Common myeloid progenitor, CD34-positive (primary cell): ENCODE measurements around the gene NMRK2.

ENCODE experiments used
- CTCF ChIA-PET: fragments of 350-600 bp; sonication (Branson Sonifier 250); formaldehyde crosslinking; loops from one replicate; lab custom pipeline; 2021; ENCODE audit warnings: antibody characterized with exemption; lab: Charles Lee
- POLR2A ChIA-PET: fragments of 350-600 bp; sonication (Branson Sonifier 250); formaldehyde crosslinking; loops from one replicate; lab custom pipeline; 2021; ENCODE audit warnings: antibody characterized with exemption; lab: Charles Lee
- DNase-seq, 3 donors: peaks; one replicate each; pipeline versions ENCODE4 v3.0.0 to v3.0.0-alpha.2; 2013
- H3K27ac ChIP-seq, 2 experiments: 1 replicate in 1 of 2; 2 replicates in 1 of 2; pipeline ENCODE4 v1.7.0; 2013; ENCODE audit warnings: inconsistent platforms in 2 of 2, low read length in 2 of 2, mild to moderate bottlenecking in 2 of 2, low read depth in 1 of 2, moderate library complexity in 1 of 2; ENCODE audit not compliant: severe bottlenecking in 2 of 2, insufficient read depth in 1 of 2, poor library complexity in 1 of 2
- H3K27me3 ChIP-seq, 5 experiments: replicated peaks in 2 of 5; 1 replicate in 3 of 5; 2 replicates in 2 of 5; pipeline versions ENCODE4 v1.6.1 to v1.7.0; 2013; ENCODE audit warnings: low read length in 4 of 5, mild to moderate bottlenecking in 2 of 5, moderate library complexity in 2 of 5, inconsistent platforms in 1 of 5; ENCODE audit not compliant: insufficient read depth in 5 of 5, control insufficient read depth in 4 of 5
- H3K36me3 ChIP-seq, 4 experiments: 1 replicate in 2 of 4; 2 replicates in 2 of 4; pipeline versions ENCODE4 v1.6.1 to v1.7.0; 2013; ENCODE audit warnings: low read length in 3 of 4, control low read depth in 1 of 4, mild to moderate bottlenecking in 1 of 4; ENCODE audit not compliant: control insufficient read depth in 4 of 4, insufficient read depth in 4 of 4
- H3K4me1 ChIP-seq, 4 experiments: 1 replicate in 3 of 4; 2 replicates in 1 of 4; pipeline versions ENCODE4 v1.6.1 to v1.7.1; 2013; ENCODE audit warnings: low read length in 3 of 4, mild to moderate bottlenecking in 3 of 4, control low read depth in 1 of 4, inconsistent platforms in 1 of 4, moderate library complexity in 1 of 4; ENCODE audit not compliant: control insufficient read depth in 4 of 4, insufficient read depth in 4 of 4; ENCODE audit errors: control extremely low read depth in 1 of 4
- H3K4me3 ChIP-seq, 7 experiments: 1 replicate in 4 of 7; 2 replicates in 3 of 7; pipeline versions ENCODE4 v1.5.1 to v1.7.0; 2013; ENCODE audit warnings: mild to moderate bottlenecking in 7 of 7, low read length in 6 of 7, moderate library complexity in 6 of 7, inconsistent platforms in 2 of 7, low read depth in 2 of 7, control low read depth in 1 of 7; ENCODE audit not compliant: insufficient read depth in 4 of 7, control insufficient read depth in 1 of 7; ENCODE audit errors: extremely low read depth in 1 of 7
- H3K9me3 ChIP-seq, 5 experiments: 1 replicate in 4 of 5; 2 replicates in 1 of 5; pipeline versions ENCODE4 v1.6.1 to v1.7.1; 2013; ENCODE audit warnings: low read length in 4 of 5, mild to moderate bottlenecking in 2 of 5, inconsistent platforms in 1 of 5, low read depth in 1 of 5, moderate library complexity in 1 of 5; ENCODE audit not compliant: control insufficient read depth in 4 of 5, insufficient read depth in 2 of 5; ENCODE audit errors: control extremely low read depth in 1 of 5
- WGBS: methylation state at CpG from one replicate; pipeline ENCODE4 v1.1.5; 2013; ENCODE audit not compliant: insufficient coverage; 5-methylcytosine and 5-hydroxymethylcytosine counted together

The NMRK2 gene

DNA sequence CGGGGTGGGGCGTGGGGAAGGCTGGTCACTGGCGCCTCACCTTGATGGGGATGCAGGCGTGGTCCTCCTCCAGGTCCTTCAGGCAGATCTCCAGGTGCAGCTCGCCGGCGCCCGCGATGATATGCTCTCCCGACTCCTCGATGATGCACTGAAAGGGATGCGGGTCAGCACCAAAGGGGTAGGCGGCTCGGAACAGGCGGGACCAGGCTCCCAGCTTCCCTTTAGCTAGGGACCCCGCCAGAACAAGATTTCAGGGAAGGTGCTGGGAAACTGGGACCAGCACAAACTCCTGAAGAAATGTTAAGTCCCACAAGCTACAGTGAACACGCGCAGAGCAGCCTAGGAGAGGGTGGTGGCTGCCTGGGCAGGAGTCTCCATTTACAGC is 46.4 kb downstream of the NMRK2 start:
- POLR2A ChIA-PET, result no interaction called here

DNA sequence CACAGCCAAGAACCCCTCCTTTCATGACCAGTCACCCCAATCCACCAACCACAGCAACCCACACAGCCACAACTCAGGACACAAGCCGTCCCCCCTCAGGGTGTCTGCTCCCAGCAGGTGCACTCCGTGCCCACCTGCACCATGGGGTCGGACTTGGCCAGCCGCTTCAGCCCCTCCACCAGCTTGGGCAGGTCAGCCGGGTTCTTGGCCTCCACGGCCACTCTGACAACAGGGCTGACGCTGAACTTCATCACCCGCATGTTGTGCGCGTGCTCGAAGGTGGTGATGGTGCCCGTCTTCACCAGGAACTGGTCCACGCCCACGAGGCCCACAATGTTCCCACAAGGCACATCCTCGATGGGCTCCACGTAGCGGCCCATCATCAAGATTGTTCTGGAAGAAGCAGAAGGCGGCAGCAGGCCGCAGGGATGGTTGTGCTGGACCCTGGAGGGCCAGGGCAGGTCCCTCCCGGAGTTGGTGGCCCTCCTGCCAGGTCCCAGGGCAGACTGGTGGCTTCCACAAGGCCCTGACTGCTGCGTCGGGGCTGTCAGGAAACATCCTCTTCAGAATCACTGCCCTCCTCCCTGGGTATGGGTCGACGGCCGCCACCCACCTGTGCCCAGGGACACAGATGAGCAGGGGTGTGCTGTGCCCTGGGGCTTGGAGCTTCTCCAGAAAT is 46.9 kb downstream of the NMRK2 start:
- no peak overlapping the region for H3K27ac ChIP-seq
- ChIA-PET CTCF (no interaction called here), POLR2A (interaction anchor here (1.0 kb wide), 1 partner anchor 9 kb away, joined by 5 read pairs; the partner anchor contains the start of gene DAPK3)
- no peak overlapping the region for H3K4me3 ChIP-seq
- DNase-seq, result no peak
- no peaks in the 10 kb centered on the region for H3K27me3 ChIP-seq
- H3K4me1 ChIP-seq, result peaks cover 0 to 14% (median 12%) of the 10 kb centered on the region in 4 experiments
- peaks cover 25 to 95% (median 82%) of the 10 kb centered on the region in 4 experiments for H3K36me3 ChIP-seq
- H3K9me3 ChIP-seq, result no peaks in the 10 kb centered on the region
- WGBS, result 97% methylated on average over 21 of the region's 25 CpGs

More for the DNA sequence above, 46.4 kb downstream of the NMRK2 start:
- Histone ChIP-seq H3K27ac (no peak overlapping the region), H3K4me1 (peaks cover 0 to 12% (median 9%) of the 10 kb centered on the region in 4 experiments), H3K36me3 (peaks cover 25 to 89% (median 81%) of the 10 kb centered on the region in 4 experiments), H3K27me3 (no peaks in the 10 kb centered on the region), H3K9me3 (no peaks in the 10 kb centered on the region), H3K4me3 (no peak overlapping the region)
- WGBS, result 98% methylated on average over 16 of the region's 18 CpGs
- CTCF ChIA-PET, result no interaction called here
- no peak for DNase-seq

DNA sequence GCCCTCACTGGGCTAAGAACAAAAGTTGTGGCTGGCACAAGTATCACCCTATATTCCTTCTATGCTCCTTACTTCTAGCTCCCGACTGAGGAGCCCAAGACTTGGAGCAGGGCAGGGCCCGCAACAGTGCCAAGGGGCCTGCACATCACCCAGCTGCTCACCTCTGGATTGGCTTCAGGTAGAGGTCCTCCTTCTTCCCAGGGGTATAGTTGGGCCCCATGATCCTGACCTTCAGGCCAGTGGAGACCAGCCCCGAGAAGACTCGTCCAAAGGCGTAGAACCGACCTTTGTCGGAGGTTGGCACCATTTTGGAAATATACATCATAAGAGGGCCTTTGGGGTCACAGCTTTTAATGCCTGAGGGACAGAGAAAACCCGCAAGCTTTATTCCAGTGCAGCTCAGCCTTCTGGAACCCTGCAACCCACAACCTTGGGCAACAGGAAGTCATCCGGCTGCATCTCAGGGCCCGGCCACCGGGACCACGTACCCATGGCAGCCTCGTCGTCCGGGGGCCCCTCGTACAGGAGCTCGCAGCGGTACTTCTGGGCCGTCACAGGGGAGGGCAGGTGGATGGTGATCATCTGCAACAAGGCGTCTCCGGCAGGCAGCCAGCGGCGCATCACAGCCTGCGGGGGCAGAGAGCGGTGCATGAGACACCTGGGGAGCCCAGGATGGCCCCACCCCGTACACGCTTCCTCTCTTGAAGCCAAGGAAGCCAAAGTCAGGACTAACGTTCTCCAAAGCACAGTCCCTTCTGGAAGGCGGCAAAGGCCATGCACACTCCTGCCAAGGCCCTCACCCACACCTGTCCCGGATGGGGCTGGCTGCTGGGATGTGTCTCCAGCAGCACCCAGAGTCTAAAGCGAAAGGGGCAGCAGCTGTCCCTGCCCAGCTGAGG is 47.7 kb downstream of the NMRK2 start:
- DNase-seq, result no peak
- H3K27me3 ChIP-seq, result no peaks in the 10 kb centered on the region
- POLR2A ChIA-PET, result interaction anchor here (1.0 kb wide), 1 partner anchor 9 kb away, joined by 5 read pairs; the partner anchor contains the start of gene DAPK3
- H3K9me3 ChIP-seq, result no peaks in the 10 kb centered on the region
- 94% methylated on average over 31 of the region's 31 CpGs for WGBS
- H3K4me3 ChIP-seq, result no peak overlapping the region
- CTCF ChIA-PET, result no interaction called here
- H3K4me1 ChIP-seq, result peaks cover 1 to 16% (median 13%) of the 10 kb centered on the region in 4 experiments
- H3K36me3 ChIP-seq, result peaks cover 25 to 89% (median 79%) of the 10 kb centered on the region in 4 experiments
- no peak overlapping the region for H3K27ac ChIP-seq

DNA sequence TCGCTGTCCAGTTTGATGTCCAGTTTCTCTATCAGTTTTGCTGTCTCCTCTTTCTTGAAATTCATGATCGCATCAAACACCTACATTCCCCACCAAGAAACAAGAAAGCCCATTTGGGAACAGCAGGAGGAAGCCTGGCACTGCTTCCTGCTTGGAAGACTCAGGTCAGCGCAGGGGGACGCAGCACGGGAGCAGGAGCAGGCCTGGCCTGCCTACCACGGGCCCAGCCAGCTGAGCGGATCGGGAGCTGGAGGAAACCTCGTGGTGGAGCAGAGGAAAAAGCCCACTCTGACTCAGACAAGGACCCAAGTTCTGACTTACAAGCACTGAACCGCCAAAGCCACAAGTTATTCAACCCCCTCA is 48.5 kb downstream of the NMRK2 start:
- Histone ChIP-seq H3K4me1 (peaks cover 9 to 23% (median 20%) of the 10 kb centered on the region in 4 experiments), H3K9me3 (no peaks in the 10 kb centered on the region), H3K27me3 (no peaks in the 10 kb centered on the region), H3K4me3 (no peak overlapping the region), H3K27ac (no peak overlapping the region), H3K36me3 (peaks cover 23 to 81% (median 73%) of the 10 kb centered on the region in 4 experiments)
- ChIA-PET POLR2A (no interaction called here), CTCF (no interaction called here)
- WGBS, result 92% methylated on average over 10 of the region's 10 CpGs
- no peak for DNase-seq

DNA sequence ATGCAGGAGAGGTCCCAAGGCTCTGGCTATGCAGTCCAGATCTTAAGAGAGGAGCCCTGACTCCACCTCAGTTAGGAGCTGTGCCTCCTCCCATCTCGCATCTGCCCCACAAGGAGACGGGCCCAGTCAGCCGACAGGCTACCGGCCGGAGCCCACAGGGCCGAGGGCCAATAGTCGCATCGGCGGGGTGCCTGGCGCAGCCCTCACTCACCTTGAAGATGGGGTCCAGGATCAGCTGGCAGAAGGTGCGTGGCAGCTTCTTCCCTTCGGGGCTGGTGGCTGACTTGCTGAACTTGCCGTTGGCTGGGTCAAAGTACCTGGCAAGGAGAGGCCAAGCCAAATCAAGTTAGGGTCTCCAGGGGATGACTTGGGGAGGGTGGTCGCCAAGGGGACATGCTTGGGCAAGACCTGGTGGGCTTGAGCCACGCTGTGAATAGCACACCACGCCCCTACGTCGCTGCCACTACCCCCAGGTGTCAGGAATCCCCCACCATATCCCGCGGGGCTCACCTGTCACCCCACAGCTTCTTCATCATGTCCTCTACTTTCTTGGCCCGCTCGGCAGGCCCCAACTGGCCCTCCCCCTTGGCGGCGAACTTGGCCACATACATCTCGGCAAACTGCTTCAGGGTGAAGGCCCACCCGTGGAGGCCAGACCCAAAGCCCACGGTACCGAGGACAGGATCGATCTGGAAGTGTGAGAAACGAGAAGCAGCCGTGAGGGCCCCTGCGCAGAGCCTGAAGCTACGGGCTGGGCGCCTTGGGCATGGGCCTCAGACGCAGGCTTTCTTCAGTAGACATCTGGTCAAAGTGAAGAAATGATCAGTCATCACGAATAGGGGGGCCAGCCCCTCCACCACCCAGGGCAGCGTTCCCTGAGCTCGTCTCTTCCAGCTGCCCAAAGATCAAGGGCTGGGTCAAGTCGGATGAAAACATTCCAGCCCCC is 49.1 kb downstream of the NMRK2 start:
- peaks cover 12 to 29% (median 26%) of the 10 kb centered on the region in 4 experiments for H3K4me1 ChIP-seq
- no peaks in the 10 kb centered on the region for H3K27me3 ChIP-seq
- POLR2A ChIA-PET, result no interaction called here
- no peak overlapping the region for H3K27ac ChIP-seq
- H3K4me3 ChIP-seq, result no peak overlapping the region
- WGBS, result 98% methylated on average over 31 of the region's 39 CpGs
- H3K36me3 ChIP-seq, result peaks cover 21 to 75% (median 67%) of the 10 kb centered on the region in 4 experiments
- H3K9me3 ChIP-seq, result no peaks in the 10 kb centered on the region
- no peak for DNase-seq
- CTCF ChIA-PET, result no interaction called here

- peaks cover 19 to 66% (median 60%) of the 10 kb centered on the region in 4 experiments for H3K36me3 ChIP-seq
- WGBS, result 97% methylated on average over 38 of the region's 40 CpGs
- H3K27ac ChIP-seq, result peak overlapping the region in 1 of 2 experiments; percentile 96
- H3K4me3 ChIP-seq, result peak overlapping the region in 3 of 7 experiments; percentile 85 to 100 (median 95)
- peaks cover 15 to 36% (median 33%) of the 10 kb centered on the region in 4 experiments for H3K4me1 ChIP-seq
- DNase-seq, result no peak
- ChIA-PET CTCF (interaction anchor here (2.2 kb wide), 1 partner anchor 8 kb away, joined by 5 read pairs; no protein-coding TSS in a partner anchor), POLR2A (interaction anchor here (1.9 kb wide), 1 partner anchor 8 kb away, joined by 10 read pairs; no protein-coding TSS in a partner anchor)
- no peaks in the 10 kb centered on the region for H3K9me3 ChIP-seq
- H3K27me3 ChIP-seq, result no peaks in the 10 kb centered on the region
Observed at GRCh38 chr19:3982701-3983541, 50.1 kb downstream of the NMRK2 start.
